Mucosa of descending colon (tissue), 3 donors: ENCODE measurements around the gene PGS1. TPM values are rescaled to one million over a fixed set of nuclear protein-coding genes. Genes with fewer than 3 reads are reported as not detected.

Experiments
- ATAC-seq: fragments of 200-7000 bp; cut with Tn5 transposase; one replicate; pipeline ENCODE4 v1.9.1; 2020; ENCODE audit warnings: mild to moderate bottlenecking, moderate library complexity
- DNase-seq, 3 donors: peaks; one replicate each; pipeline ENCODE4 v3.0.0-alpha.2; 2020
- H3K36me3 ChIP-seq: fragments of 200-600 bp; one replicate; pipeline ENCODE4 v1.8.0; 2021; ENCODE audit warnings: low read depth, mild to moderate bottlenecking
- H3K4me1 ChIP-seq: fragments of 200-600 bp; one replicate; pipeline ENCODE4 v1.8.0; 2021; ENCODE audit warnings: low read depth, mild to moderate bottlenecking
- H3K4me3 ChIP-seq: fragments of 200-600 bp; one replicate; pipeline ENCODE4 v1.8.0; 2021; ENCODE audit warnings: mild to moderate bottlenecking
- H3K9me3 ChIP-seq: fragments of 200-600 bp; one replicate; pipeline ENCODE4 v1.8.0; 2021; ENCODE audit warnings: mild to moderate bottlenecking
- CTCF ChIP-seq: fragments of 200-600 bp; IDR thresholded peaks from one replicate; pipeline ENCODE4 v1.8.0; 2022; ENCODE audit warnings: antibody characterized with exemption, mild to moderate bottlenecking
- intact Hi-C, 2 donors: fragments of 100-400 bp; cut with DNase I in 1 of 2; cut with micrococcal nuclease in 1 of 2; formaldehyde crosslinking; loops; one replicate each; pipeline versions ENCODE4 v1.11.0 to v1.11.1; 2022; cut with DNase I, micrococcal nuclease
- total RNA-seq, 3 donors: library from RNA; stranded (reverse); fragmentation: NEBNext Ultra II Directional in 2 of 3; extraction: Animal tissue kit (Norgen Biotek cat#: 25700) in 2 of 3; gene quantifications; one replicate each; pipeline versions ENCODE4 v1.2.1 to v1.2.4, GENCODE V29; 2021 to 2023
- donor health status: DM: no; HTN: no; CAD: no; lungs with moderate emphysema.
- donor health status: DM: no; HTN: no; CAD: no.
- donor health status: DM: no; HTN: yes; CAD: no.

Gene PGS1
- total RNA-seq, 3 donors from 2014 or later = 36.2 to 54.3 (median 48.8) TPM

- no peaks in the 10 kb centered on the region for H3K4me1 ChIP-seq
- intact Hi-C loops = no loop called here
- no peaks in the 10 kb centered on the region for H3K36me3 ChIP-seq
- no peak for TF ChIP-seq CTCF
- H3K4me3 ChIP-seq = no peak overlapping the region
- no peak for ATAC-seq
- H3K9me3 ChIP-seq = no peaks in the 10 kb centered on the region
- no peak for DNase-seq
These were observed 71.6 kb downstream of the PGS1 start for GRCh38 chr17:78449983-78450595.

- no peaks in the 10 kb centered on the region for H3K9me3 ChIP-seq
- DNase-seq (no peak), ATAC-seq (no peak)
- H3K4me1 ChIP-seq = no peaks in the 10 kb centered on the region
- no peak overlapping the region for H3K4me3 ChIP-seq
- intact Hi-C loops = no loop called here
- no peaks in the 10 kb centered on the region for H3K36me3 ChIP-seq
- TF ChIP-seq CTCF = no peak
These were observed 72.4 kb downstream of the PGS1 start for GRCh38 chr17:78450696-78451345.

GRCh38 chr17:78451753-78452152 is 73.3 kb downstream of the PGS1 start:
- H3K4me1 ChIP-seq = no peaks in the 10 kb centered on the region
- intact Hi-C loops = no loop called here
- ATAC-seq (no peak), DNase-seq (no peak)
- H3K9me3 ChIP-seq = no peaks in the 10 kb centered on the region
- no peak overlapping the region for H3K4me3 ChIP-seq
- no peak for TF ChIP-seq CTCF
- no peaks in the 10 kb centered on the region for H3K36me3 ChIP-seq

- intact Hi-C loops = no loop called here
- no peak for ATAC-seq
These were observed 75.9 kb downstream of the PGS1 start for GRCh38 chr17:78454346-78454745.

GRCh38 chr17:78458091-78458490 is 79.6 kb downstream of the PGS1 start:
- DNase-seq (no peak), ATAC-seq (no peak)
- no peak for TF ChIP-seq CTCF
- Histone ChIP-seq H3K36me3 (no peaks in the 10 kb centered on the region), H3K4me1 (no peaks in the 10 kb centered on the region), H3K4me3 (no peak overlapping the region), H3K9me3 (no peaks in the 10 kb centered on the region)
- intact Hi-C loops = no loop called here

More at GRCh38 chr17:78454346-78454745, 75.9 kb downstream of the PGS1 start:
- no peak for TF ChIP-seq CTCF
- Histone ChIP-seq H3K9me3 (no peaks in the 10 kb centered on the region), H3K36me3 (no peaks in the 10 kb centered on the region), H3K4me3 (no peak overlapping the region), H3K4me1 (no peaks in the 10 kb centered on the region)
- no peak for DNase-seq
